K562 treated with DMSO at 1 percent for 4 hours (cell line): ENCODE results near the gene SPNS2. TPM values are rescaled to one million over a fixed set of nuclear protein-coding genes. Genes with fewer than 3 reads are reported as not detected.

Source experiments
- total RNA-seq: library from RNA; unstranded; fragments of 300-600 nt; gene quantifications from 2 replicates; pipeline ENCODE4 v1.2.3, GENCODE V29; 2022; ENCODE audit not compliant: insufficient read depth

The SPNS2 gene, protein sequence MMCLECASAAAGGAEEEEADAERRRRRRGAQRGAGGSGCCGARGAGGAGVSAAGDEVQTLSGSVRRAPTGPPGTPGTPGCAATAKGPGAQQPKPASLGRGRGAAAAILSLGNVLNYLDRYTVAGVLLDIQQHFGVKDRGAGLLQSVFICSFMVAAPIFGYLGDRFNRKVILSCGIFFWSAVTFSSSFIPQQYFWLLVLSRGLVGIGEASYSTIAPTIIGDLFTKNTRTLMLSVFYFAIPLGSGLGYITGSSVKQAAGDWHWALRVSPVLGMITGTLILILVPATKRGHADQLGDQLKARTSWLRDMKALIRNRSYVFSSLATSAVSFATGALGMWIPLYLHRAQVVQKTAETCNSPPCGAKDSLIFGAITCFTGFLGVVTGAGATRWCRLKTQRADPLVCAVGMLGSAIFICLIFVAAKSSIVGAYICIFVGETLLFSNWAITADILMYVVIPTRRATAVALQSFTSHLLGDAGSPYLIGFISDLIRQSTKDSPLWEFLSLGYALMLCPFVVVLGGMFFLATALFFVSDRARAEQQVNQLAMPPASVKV
- not detected in 2 replicates for total RNA-seq

DNA sequence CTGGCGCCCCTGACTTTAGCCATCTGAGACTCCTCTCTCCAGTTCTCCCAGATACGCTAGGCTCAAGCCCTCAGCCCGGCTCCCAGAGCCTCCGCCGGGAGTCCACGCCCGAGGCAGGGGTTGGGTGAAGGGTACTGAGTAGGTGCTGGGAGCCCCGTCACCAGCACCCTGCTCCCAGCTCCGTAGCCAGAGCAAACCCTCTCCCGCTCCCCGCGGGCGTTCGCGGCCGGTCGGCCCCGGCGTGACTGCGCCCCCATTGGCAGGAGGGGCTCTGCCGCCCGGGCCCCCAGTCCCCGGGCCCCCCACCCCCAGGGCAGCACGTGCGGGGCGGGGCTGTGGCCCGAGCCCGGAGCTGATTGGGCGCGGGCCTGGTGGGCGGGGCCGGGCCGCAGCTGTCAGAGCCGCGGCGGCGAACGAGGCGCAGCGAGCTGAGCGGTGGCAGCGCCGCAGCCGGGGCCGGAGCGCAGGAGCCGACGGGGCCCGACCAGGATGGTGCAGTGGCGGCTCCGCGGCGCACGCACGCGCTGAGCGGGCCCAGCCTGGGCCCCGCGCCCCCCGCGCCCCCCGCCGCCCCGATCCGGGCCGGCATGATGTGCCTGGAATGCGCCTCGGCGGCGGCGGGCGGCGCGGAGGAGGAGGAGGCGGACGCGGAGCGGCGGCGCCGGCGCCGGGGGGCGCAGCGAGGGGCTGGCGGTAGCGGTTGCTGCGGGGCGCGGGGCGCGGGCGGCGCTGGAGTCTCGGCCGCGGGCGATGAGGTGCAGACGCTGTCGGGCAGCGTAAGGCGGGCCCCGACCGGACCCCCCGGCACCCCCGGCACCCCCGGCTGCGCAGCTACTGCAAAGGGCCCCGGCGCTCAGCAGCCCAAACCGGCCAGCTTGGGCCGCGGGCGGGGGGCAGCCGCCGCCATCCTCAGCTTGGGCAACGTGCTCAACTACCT is at the start of gene SPNS2:
TSS of gene SPNS2 (plus strand) at position 421 of the 937 bp plus-strand sequence. CDS start at position 588, 167 bp downstream.

DNA sequence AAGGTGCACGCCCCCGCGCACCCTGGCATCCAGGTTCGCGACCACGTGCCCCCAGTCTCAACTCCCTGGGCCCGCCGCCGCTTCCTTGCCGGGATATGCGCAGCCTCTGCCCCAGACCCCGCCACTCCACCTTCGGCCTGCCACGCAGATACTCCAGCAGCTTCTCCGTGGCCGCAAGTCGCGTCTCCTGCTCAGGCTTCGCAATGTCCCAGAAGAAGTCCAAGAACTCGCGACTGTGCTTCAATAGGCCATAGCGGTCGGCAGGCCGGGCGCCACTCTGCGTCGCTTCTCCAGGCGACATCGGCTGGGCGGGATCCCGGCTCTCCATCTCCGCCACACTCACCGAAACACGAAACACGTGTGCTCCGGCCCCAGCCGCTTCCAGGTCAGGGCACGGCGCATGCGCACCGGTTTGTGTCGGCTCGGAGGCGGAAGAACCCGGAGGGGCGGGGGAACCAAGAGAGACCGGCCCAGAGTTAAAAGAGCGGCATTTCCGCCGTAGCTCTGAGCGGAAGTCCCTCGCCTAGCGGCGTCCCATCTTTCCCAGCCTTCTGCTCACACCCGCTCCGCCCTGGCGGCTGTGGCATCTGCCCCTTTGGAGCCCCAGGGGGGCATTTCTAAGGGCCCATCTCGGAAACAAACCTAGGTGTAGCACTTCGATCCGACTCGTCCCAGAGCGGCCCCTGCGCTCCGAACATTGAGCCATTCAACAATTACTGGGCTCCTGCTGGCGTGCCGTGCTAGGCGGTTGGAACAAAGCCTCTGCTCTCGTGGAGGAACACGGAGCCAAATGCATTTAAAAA is 56.5 kb downstream of the SPNS2 start, which contains the start of gene MYBBP1A:
TSS of gene MYBBP1A (minus strand) at position 388 of the 803 bp plus-strand sequence. CDS start at position 328, 60 bp downstream.

DNA sequence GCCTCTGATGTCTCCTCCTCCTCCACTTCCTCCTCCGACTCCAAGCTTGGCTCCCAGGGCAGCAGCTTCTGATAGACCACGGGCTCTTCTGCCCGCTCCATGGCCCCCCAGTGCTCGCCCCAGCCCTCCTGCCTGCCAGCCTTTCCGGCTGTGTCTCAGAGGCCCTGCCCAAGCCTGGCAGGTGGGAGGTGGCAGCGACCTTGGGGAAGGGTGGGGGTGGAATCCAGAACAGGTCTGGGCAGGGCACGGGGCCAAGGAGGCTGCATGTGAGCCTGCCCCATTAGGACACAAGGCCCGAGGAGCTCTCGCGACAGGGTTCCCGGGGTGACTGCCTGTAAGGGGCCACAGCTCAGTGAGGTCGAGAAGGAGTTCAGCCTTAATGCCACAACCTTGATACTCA is 61.7 kb downstream of the SPNS2 start, which contains the start of gene GGT6:
TSS of gene GGT6 (minus strand) at position 157 of the 400 bp plus-strand sequence. CDS start at position 101, 56 bp downstream.

DNA sequence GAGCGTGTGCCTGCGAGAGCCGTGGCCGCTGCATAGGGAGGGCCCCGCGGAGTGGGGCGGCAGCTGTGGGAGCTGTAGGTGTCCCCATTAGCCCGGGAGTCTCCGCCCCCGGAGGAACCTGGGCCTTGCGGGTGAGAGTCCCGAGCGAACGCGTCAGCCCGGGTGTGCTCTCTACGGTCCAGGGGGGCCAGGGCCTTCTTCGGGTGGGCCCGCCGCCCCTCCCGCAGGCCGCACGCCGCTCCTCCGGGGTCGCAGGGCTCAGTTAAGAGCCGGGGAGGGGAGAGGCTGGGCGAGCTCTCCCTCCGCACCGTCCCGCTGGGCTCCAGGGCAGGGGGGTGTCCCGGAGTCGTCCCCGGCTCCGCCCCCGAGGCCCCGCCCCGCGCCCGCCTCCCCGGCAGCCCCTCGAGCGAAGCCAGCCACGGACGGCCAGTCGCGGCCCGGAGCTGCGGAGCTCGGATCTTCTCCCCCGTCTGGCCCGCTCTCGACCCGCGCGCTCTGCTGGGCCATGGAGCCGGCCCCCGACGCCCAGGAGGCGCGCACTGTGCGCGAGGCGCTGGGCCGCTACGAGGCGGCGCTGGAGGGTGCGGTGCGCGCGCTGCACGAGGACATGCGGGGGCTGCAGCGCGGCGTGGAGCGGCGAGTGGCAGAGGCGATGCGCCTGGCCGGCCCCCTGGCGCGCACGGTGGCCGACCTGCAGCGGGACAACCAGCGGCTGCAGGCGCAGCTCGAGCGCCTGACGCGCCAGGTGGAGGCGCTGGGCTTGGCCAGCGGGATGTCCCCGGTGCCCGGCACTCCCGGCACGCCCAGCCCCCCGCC is 85.6 kb downstream of the SPNS2 start, which contains the start of gene SMTNL2:
TSS of gene SMTNL2 (plus strand) at position 429 of the 816 bp plus-strand sequence. CDS start at position 506, 77 bp downstream.

Other genes with a start within 250 kb of the SPNS2 start
- 12.9 and 14.4 TPM in 2 replicates for gene ANKFY1, start 234.9 kb upstream of the SPNS2 start, total RNA-seq
- 31.9 and 44.7 TPM in 2 replicates for gene UBE2G1, start 132.2 kb upstream of the SPNS2 start, total RNA-seq
- not detected in 2 replicates for gene SPNS3, start 64.9 kb upstream of the SPNS2 start, total RNA-seq
- 14.2 and 18.0 TPM in 2 replicates for gene MYBBP1A, start 56.5 kb downstream of the SPNS2 start, total RNA-seq
- not detected in 2 replicates for gene GGT6, start 61.7 kb downstream of the SPNS2 start, total RNA-seq
- not detected in 2 replicates for gene SMTNL2, start 85.6 kb downstream of the SPNS2 start, total RNA-seq
- not detected in 2 replicates for gene ALOX15, start 142.8 kb downstream of the SPNS2 start, total RNA-seq
- gene PELP1, start 205.3 kb downstream of the SPNS2 start, total RNA-seq: 37.2 and 38.9 TPM in 2 replicates
- gene ARRB2, start 211.8 kb downstream of the SPNS2 start, total RNA-seq: 18.1 and 20.6 TPM in 2 replicates
- gene MED11, start 232.5 kb downstream of the SPNS2 start, total RNA-seq: 4.9 and 10.5 TPM in 2 replicates
- gene ZMYND15, start 241.0 kb downstream of the SPNS2 start, total RNA-seq: not detected in 2 replicates
- not detected in 2 replicates for gene CXCL16, start 241.0 kb downstream of the SPNS2 start, total RNA-seq